KMS-11 (cell line): Measurements from ENCODE around the gene AP3M1.

Source experiments
- H2AFZ ChIP-seq: fragments of 200-600 bp; sonication (generic); 2 replicates; pipeline ENCODE4 v1.6.1; 2016; ENCODE audit warnings: antibody characterized with exemption, mixed run types, low read depth
- H3K27ac ChIP-seq: fragments of 200-600 bp; sonication (generic); 2 replicates; pipeline ENCODE4 v1.6.1; 2016; ENCODE audit warnings: mild to moderate bottlenecking, mixed run types
- H3K27me3 ChIP-seq: fragments of 200-600 bp; sonication (generic); 2 replicates; pipeline ENCODE4 v1.6.1; 2017; ENCODE audit warnings: mild to moderate bottlenecking, low read depth, mixed run types, moderate library complexity; ENCODE audit not compliant: insufficient read depth
- H3K36me3 ChIP-seq: fragments of 200-600 bp; sonication (generic); 2 replicates; pipeline ENCODE4 v1.6.1; 2017; ENCODE audit warnings: mild to moderate bottlenecking, mixed run types; ENCODE audit not compliant: insufficient read depth
- H3K4me1 ChIP-seq: fragments of 200-600 bp; sonication (generic); 2 replicates; pipeline ENCODE4 v1.6.1; 2016; ENCODE audit warnings: mild to moderate bottlenecking, low read depth, mixed run types; ENCODE audit not compliant: poor library complexity, severe bottlenecking
- H3K4me2 ChIP-seq: fragments of 200-600 bp; sonication (generic); 2 replicates; pipeline ENCODE4 v1.7.0; 2016; ENCODE audit warnings: mild to moderate bottlenecking, mixed run types
- H3K4me3 ChIP-seq: fragments of 200-600 bp; sonication (generic); IDR thresholded peaks from 2 replicates; pipeline ENCODE4 v1.6.1; 2017; ENCODE audit warnings: low read depth, low read length, mixed read lengths; ENCODE audit not compliant: insufficient read depth
- H3K79me2 ChIP-seq: fragments of 200-600 bp; sonication (generic); 2 replicates; pipeline ENCODE4 v1.6.1; 2016; ENCODE audit warnings: low read depth, mixed run types; ENCODE audit not compliant: insufficient read depth
- H3K9ac ChIP-seq: fragments of 200-600 bp; sonication (generic); 2 replicates; pipeline ENCODE4 v1.6.1; 2016; ENCODE audit warnings: mild to moderate bottlenecking, mixed run types
- H4K20me1 ChIP-seq: fragments of 200-600 bp; sonication (generic); 2 replicates; pipeline ENCODE4 v1.6.1; 2016; ENCODE audit warnings: mild to moderate bottlenecking, mixed run types; ENCODE audit not compliant: insufficient read depth
- CTCF ChIP-seq: fragments of 200-600 bp; sonication (generic); conservative IDR thresholded peaks from 2 replicates; pipeline ENCODE4 v1.6.1; 2017; ENCODE audit warnings: low read depth, mild to moderate bottlenecking, antibody characterized with exemption, low read length, moderate library complexity, mixed read lengths

The AP3M1 gene

GRCh38 chr10:74104480-74104879 lies 46.1 kb downstream of the AP3M1 start:
- Histone ChIP-seq H3K79me2 (no peaks in the 10 kb centered on the region), H3K27me3 (no peaks in the 10 kb centered on the region), H3K4me3 (no peak overlapping the region), H2AFZ (no peak overlapping the region), H3K9ac (no peak overlapping the region), H3K4me2 (no peak overlapping the region), H3K4me1 (no peaks in the 10 kb centered on the region), H4K20me1 (no peaks in the 10 kb centered on the region), H3K27ac (no peak overlapping the region), H3K36me3 (no peaks in the 10 kb centered on the region)
- no peak for TF ChIP-seq CTCF

- Histone ChIP-seq H3K27ac (no peak overlapping the region), H3K4me1 (no peaks in the 10 kb centered on the region), H3K9ac (no peak overlapping the region), H3K4me3 (no peak overlapping the region), H4K20me1 (no peaks in the 10 kb centered on the region), H3K4me2 (no peak overlapping the region), H3K27me3 (no peaks in the 10 kb centered on the region), H3K79me2 (no peaks in the 10 kb centered on the region), H3K36me3 (no peaks in the 10 kb centered on the region), H2AFZ (no peak overlapping the region)
- TF ChIP-seq CTCF, result peak; percentile 69
Measured at GRCh38 chr10:74103560-74104258, 46.9 kb downstream of the AP3M1 start.

DNA sequence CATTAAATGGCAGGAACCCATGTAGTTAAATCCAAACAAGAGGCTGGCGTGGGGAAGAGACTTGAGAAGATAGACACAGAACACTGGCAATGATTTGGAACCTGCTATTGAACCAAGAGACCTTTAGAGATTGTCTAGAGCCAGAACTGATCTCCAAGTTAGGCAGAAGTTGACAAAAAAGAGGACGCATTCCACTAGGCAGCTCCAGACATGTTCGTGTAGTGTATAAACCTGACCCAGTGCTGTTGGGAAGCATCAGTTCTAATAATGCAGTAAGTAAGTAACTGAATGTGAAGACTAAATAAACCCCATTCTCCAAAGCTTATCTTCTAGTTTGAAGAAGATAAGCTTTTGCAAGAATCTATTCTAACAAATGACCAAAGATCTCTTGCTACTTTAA lies 50.8 kb downstream of the AP3M1 start:
- no peaks in the 10 kb centered on the region for H4K20me1 ChIP-seq
- H3K36me3 ChIP-seq, result peaks cover 3% of the 10 kb centered on the region; the same call in 1 of the 2 replicates
- H3K27me3 ChIP-seq, result no peaks in the 10 kb centered on the region
- no peak overlapping the region for H3K9ac ChIP-seq
- H3K4me2 ChIP-seq, result no peak overlapping the region
- H3K27ac ChIP-seq, result no peak overlapping the region
- H2AFZ ChIP-seq, result no peak overlapping the region
- no peaks in the 10 kb centered on the region for H3K79me2 ChIP-seq
- no peak overlapping the region for H3K4me3 ChIP-seq
- H3K4me1 ChIP-seq, result no peaks in the 10 kb centered on the region
- no peak for TF ChIP-seq CTCF

DNA sequence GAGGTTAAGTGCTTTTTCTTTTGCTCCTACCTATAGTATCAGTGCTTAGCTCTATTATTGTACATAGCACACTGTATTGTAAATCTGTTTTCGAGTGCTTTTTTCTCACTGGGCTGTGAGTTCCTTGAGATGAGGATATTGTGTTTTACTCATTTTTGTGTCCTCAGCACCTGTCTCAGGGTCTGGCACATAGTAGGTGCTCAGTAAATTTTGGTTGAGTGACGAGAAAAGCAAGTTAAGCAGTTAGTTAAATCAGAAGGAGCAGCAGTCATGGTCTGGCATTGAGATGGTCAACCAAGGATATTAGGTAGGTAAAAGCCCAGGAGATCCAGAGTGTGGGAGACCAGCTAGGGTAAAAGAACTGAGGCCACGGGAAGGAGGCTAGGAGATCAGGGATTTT lies 51.2 kb downstream of the AP3M1 start:
- Histone ChIP-seq H3K27me3 (no peaks in the 10 kb centered on the region), H3K4me2 (no peak overlapping the region), H3K27ac (no peak overlapping the region), H3K36me3 (peaks cover 3% of the 10 kb centered on the region; the same call in 1 of the 2 replicates), H3K4me3 (no peak overlapping the region), H2AFZ (no peak overlapping the region), H3K9ac (no peak overlapping the region), H3K79me2 (no peaks in the 10 kb centered on the region), H4K20me1 (no peaks in the 10 kb centered on the region), H3K4me1 (no peaks in the 10 kb centered on the region)
- TF ChIP-seq CTCF, result no peak
